Liver (tissue), 9 donors: ENCODE results near the gene VPS72. TPM values are rescaled to one million over a fixed set of nuclear protein-coding genes. Genes with fewer than 3 reads are reported as not detected.
A peak's percentile ranks its signal among the peaks of the same experiment; 100 is the strongest.

ENCODE experiments used
- DNase-seq: peaks from one replicate; pipeline ENCODE4 v3.0.0-alpha.2; 2017; ENCODE audit warnings: low spot score
- H3K27ac ChIP-seq, 2 donors: one replicate each; pipeline ENCODE4 v1.7.0; 2013; ENCODE audit warnings: inconsistent platforms in 2 of 2, low read length in 2 of 2, control low read depth in 1 of 2, low read depth in 1 of 2, mild to moderate bottlenecking in 1 of 2
- H3K27me3 ChIP-seq, 4 donors: one replicate each; pipeline versions ENCODE4 v1.6.1 to v1.7.0; 2013; ENCODE audit warnings: low read length in 3 of 4, inconsistent platforms in 1 of 4, mild to moderate bottlenecking in 1 of 4, moderate library complexity in 1 of 4; ENCODE audit not compliant: control insufficient read depth in 4 of 4, insufficient read depth in 4 of 4
- H3K36me3 ChIP-seq, 4 donors: one replicate each; pipeline versions ENCODE4 v1.6.1 to v1.7.0; 2013; ENCODE audit warnings: low read length in 3 of 4, mild to moderate bottlenecking in 3 of 4, low read depth in 1 of 4, moderate library complexity in 1 of 4; ENCODE audit not compliant: control insufficient read depth in 4 of 4, insufficient read depth in 3 of 4
- H3K4me1 ChIP-seq, 4 donors: one replicate each; pipeline versions ENCODE4 v1.6.1 to v1.7.0; 2013; ENCODE audit warnings: low read length in 3 of 4, mild to moderate bottlenecking in 3 of 4, moderate library complexity in 1 of 4; ENCODE audit not compliant: control insufficient read depth in 4 of 4, insufficient read depth in 4 of 4
- H3K4me3 ChIP-seq, 3 donors: one replicate each; pipeline versions ENCODE4 v1.6.1 to v1.7.0; 2013; ENCODE audit warnings: low read length in 3 of 3, control low read depth in 1 of 3, low read depth in 1 of 3, mild to moderate bottlenecking in 1 of 3
- H3K9ac ChIP-seq, 2 donors: one replicate each; pipeline ENCODE4 v1.7.0; 2013; ENCODE audit warnings: low read length in 2 of 2, mild to moderate bottlenecking in 2 of 2, moderate library complexity in 2 of 2, control low read depth in 1 of 2, low read depth in 1 of 2
- H3K9me3 ChIP-seq, 4 donors: one replicate each; pipeline versions ENCODE4 v1.6.1 to v1.7.0; 2013; ENCODE audit warnings: low read length in 3 of 4; ENCODE audit not compliant: control insufficient read depth in 4 of 4
- EGR1 ChIP-seq, 2 donors: IDR thresholded peaks; 2 replicates each; pipeline ENCODE4 v1.6.1; 2016 to 2018; ENCODE audit warnings: antibody characterized with exemption in 2 of 2, low read depth in 2 of 2
- FOXA1 ChIP-seq: IDR thresholded peaks from 2 replicates; pipeline ENCODE4 v1.6.1; 2016; ENCODE audit warnings: antibody characterized with exemption
- FOXA2 ChIP-seq: IDR thresholded peaks from 2 replicates; pipeline ENCODE4 v1.6.1; 2016; ENCODE audit warnings: antibody characterized with exemption
- HNF4A ChIP-seq, 2 donors: conservative IDR thresholded peaks; 2 replicates each; pipeline ENCODE4 v1.6.1; 2016; ENCODE audit warnings: antibody characterized with exemption in 2 of 2, mild to moderate bottlenecking in 2 of 2
- HNF4G ChIP-seq: IDR thresholded peaks from 2 replicates; pipeline ENCODE4 v1.6.1; 2016; ENCODE audit warnings: antibody characterized with exemption
- JUND ChIP-seq, 2 donors: IDR thresholded peaks; 2 replicates each; pipeline ENCODE4 v1.6.1; 2016; ENCODE audit warnings: antibody characterized with exemption in 2 of 2
- NR2F2 ChIP-seq: IDR thresholded peaks from 2 replicates; pipeline ENCODE4 v1.6.1; 2016; ENCODE audit warnings: antibody characterized with exemption
- RAD21 ChIP-seq, 2 donors: IDR thresholded peaks; 2 replicates each; pipeline ENCODE4 v1.6.1; 2016; ENCODE audit warnings: antibody characterized with exemption in 2 of 2, mild to moderate bottlenecking in 2 of 2
- REST ChIP-seq: IDR thresholded peaks from 2 replicates; pipeline ENCODE4 v1.6.1; 2016; ENCODE audit warnings: antibody characterized with exemption, mild to moderate bottlenecking
- RXRA ChIP-seq, 2 donors: IDR thresholded peaks; 2 replicates each; pipeline ENCODE4 v1.6.1; 2017 to 2018; ENCODE audit warnings: antibody characterized with exemption in 2 of 2, mild to moderate bottlenecking in 1 of 2
- TAF1 ChIP-seq: conservative IDR thresholded peaks from 2 replicates; pipeline ENCODE4 v1.6.1; 2016; ENCODE audit warnings: antibody characterized with exemption, mild to moderate bottlenecking
- WGBS: extraction: QIAGEN DNeasy Blood & Tissue Kit; methylation state at CpG from one replicate; pipeline ENCODE4 v1.1.7; 2013; 5-methylcytosine and 5-hydroxymethylcytosine counted together
- polyA plus RNA-seq, 2 donors: library from polyadenylated mRNA; stranded (reverse) in 1 of 2; unstranded in 1 of 2; fragments of 200-250 nt in 1 of 2; fragments of >200 nt in 1 of 2; fragmentation: Nextera tagmentation in 1 of 2; extraction: Ambion mirVana in 1 of 2; gene quantifications; one replicate each; pipeline versions ENCODE4 v1.2.1 to v1.2.3, GENCODE V29; 2013 to 2015
- total RNA-seq, 2 donors: library from RNA; depleted of rRNA; stranded (reverse); fragments of >200 nt; gene quantifications; one replicate each; pipeline ENCODE4 v1.2.3, GENCODE V29; 2014
- TF ChIP-seq, protein P1 (sequence below): IDR thresholded peaks from 2 replicates; pipeline ENCODE4 v1.6.1; 2016; ENCODE audit warnings: antibody characterized with exemption
- TF ChIP-seq, protein P2 (sequence below): IDR thresholded peaks from 2 replicates; pipeline ENCODE4 v1.6.1; 2016; ENCODE audit warnings: antibody characterized with exemption
- TF ChIP-seq, protein P3 (sequence below): fragments of 150-350 bp; IDR thresholded peaks from 2 replicates; pipeline ENCODE4 v1.5.1; 2017; ENCODE audit warnings: improper control_type of control experiment, low read depth, low read length; ENCODE audit not compliant: missing input control
- donor health status: healthy.
- donor health status: healthy.
- donor health status: healthy.
- donor health status: healthy.
- donor health status: healthy.

Gene VPS72
- total and polyA plus RNA-seq, 4 donors, result 10.7 to 16.0 (median 11.9) TPM

DNA sequence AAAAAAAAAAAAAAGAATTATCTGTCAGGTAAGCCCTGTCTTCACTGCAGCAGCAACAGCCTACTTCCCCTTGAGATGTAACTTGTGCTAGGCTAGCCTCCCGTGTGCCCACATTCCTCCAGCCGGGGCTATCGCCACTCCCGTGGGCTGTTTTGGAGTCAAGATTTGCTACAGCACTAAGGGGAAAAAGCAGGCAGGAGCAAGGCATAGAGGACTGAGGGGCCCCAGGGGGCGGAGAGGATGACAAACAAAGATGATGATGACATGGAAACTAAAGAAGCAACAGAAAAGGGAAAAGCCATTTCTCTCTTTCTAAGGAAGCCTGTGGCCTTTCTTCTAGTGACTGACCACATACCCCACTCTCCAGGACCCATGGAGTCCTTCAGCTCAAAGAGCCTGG is 31.7 kb downstream of the VPS72 start:
- Histone ChIP-seq H3K9ac (no peak overlapping the region), H3K4me3 (no peak overlapping the region), H3K36me3 (peaks cover 2 to 35% (median 14%) of the 10 kb centered on the region in 4 donors), H3K4me1 (peaks cover 0 to 3% (median 0%) of the 10 kb centered on the region in 4 donors), H3K27me3 (no peaks in the 10 kb centered on the region), H3K27ac (no peak overlapping the region), H3K9me3 (no peaks in the 10 kb centered on the region)
- TF ChIP-seq NR2F2, result no peak
- WGBS, result 80% methylated on average over 5 of the region's 5 CpGs
- DNase-seq, result no peak

DNA sequence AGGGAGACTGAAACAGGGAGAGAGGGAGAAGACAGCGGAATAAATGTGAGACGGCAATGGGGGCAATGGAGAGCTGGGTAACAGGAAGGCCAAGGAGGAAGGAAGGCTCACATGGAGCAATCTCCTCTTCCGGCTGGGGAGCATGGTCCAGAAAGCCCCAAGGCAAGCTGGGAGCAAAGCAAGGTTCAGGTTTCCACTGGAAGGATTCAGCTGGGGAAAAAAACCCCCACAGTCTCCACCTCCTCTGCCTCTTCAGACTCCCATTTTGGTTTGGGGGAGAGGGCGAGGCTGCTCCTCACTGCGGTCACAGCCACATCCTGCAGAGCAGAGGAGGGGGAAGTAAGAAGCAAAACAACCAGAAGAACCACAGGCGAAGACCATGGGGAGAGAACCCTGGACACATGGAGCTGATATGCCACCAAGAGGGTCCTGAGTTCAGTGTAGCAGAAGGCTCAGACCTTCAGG is 32.9 kb downstream of the VPS72 start:
- DNase-seq, result no peak
- peak overlapping the region; percentile 1 to 64 for H3K9ac ChIP-seq
- 69% methylated on average over 6 of the region's 6 CpGs for WGBS
- H3K9me3 ChIP-seq, result no peaks in the 10 kb centered on the region
- peaks cover 2 to 35% (median 14%) of the 10 kb centered on the region in 4 donors for H3K36me3 ChIP-seq
- TF ChIP-seq NR2F2, result no peak
- TF ChIP-seq JUND (IDR thresholded peaks at IDR 0.05), result no peak
- TF ChIP-seq RXRA (IDR thresholded peaks at IDR 0.05), result no peak
- TF ChIP-seq, protein P1, sequence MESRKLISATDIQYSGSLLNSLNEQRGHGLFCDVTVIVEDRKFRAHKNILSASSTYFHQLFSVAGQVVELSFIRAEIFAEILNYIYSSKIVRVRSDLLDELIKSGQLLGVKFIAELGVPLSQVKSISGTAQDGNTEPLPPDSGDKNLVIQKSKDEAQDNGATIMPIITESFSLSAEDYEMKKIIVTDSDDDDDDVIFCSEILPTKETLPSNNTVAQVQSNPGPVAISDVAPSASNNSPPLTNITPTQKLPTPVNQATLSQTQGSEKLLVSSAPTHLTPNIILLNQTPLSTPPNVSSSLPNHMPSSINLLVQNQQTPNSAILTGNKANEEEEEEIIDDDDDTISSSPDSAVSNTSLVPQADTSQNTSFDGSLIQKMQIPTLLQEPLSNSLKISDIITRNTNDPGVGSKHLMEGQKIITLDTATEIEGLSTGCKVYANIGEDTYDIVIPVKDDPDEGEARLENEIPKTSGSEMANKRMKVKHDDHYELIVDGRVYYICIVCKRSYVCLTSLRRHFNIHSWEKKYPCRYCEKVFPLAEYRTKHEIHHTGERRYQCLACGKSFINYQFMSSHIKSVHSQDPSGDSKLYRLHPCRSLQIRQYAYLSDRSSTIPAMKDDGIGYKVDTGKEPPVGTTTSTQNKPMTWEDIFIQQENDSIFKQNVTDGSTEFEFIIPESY, result no peak
- no peak for TF ChIP-seq HNF4A (conservative IDR thresholded peaks at IDR 0.05)
- TF ChIP-seq FOXA2, result no peak
- no peak for TF ChIP-seq HNF4G
- no peak for TF ChIP-seq RAD21 (IDR thresholded peaks at IDR 0.05)
- no peak for TF ChIP-seq REST
- TF ChIP-seq FOXA1, result no peak
- peak overlapping the region; percentile 58 to 74 for H3K27ac ChIP-seq
- H3K4me1 ChIP-seq, result peaks cover 0 to 3% (median 0%) of the 10 kb centered on the region in 4 donors
- peak overlapping the region in 2 of 3 donors; percentile 6 to 24 for H3K4me3 ChIP-seq
- no peaks in the 10 kb centered on the region for H3K27me3 ChIP-seq

GRCh38 chr1:151156515-151156819 is 33.5 kb downstream of the VPS72 start, which contains the start of gene TNFAIP8L2:
Gene TNFAIP8L2 (plus strand): TSS chr1:151156649. CDS start chr1:151158698, 2,049 bp downstream.
- Histone ChIP-seq H3K4me3 (peak within 1 kb of the TSS in 2 of 3 donors; percentile 6 to 24), H3K27ac (peak within 1 kb of the TSS; percentile 58 to 74), H3K4me1 (peaks cover 0 to 3% (median 0%) of the 10 kb centered on the region in 4 donors), H3K27me3 (no peaks in the 10 kb centered on the region), H3K9ac (peak within 1 kb of the TSS; percentile 1 to 64), H3K9me3 (no peaks in the 10 kb centered on the region), H3K36me3 (peaks cover 2 to 33% (median 10%) of the 10 kb centered on the region in 4 donors)
- peak; percentile 66 for DNase-seq
- WGBS, result 57% methylated on average over 4 of the region's 4 CpGs
- TF ChIP-seq, protein P2, sequence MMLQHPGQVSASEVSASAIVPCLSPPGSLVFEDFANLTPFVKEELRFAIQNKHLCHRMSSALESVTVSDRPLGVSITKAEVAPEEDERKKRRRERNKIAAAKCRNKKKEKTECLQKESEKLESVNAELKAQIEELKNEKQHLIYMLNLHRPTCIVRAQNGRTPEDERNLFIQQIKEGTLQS, result no peak
- no peak for TF ChIP-seq EGR1 (IDR thresholded peaks at IDR 0.05; ENCODE audit: low read depth in 2 of 2)
- TF ChIP-seq, protein P3, sequence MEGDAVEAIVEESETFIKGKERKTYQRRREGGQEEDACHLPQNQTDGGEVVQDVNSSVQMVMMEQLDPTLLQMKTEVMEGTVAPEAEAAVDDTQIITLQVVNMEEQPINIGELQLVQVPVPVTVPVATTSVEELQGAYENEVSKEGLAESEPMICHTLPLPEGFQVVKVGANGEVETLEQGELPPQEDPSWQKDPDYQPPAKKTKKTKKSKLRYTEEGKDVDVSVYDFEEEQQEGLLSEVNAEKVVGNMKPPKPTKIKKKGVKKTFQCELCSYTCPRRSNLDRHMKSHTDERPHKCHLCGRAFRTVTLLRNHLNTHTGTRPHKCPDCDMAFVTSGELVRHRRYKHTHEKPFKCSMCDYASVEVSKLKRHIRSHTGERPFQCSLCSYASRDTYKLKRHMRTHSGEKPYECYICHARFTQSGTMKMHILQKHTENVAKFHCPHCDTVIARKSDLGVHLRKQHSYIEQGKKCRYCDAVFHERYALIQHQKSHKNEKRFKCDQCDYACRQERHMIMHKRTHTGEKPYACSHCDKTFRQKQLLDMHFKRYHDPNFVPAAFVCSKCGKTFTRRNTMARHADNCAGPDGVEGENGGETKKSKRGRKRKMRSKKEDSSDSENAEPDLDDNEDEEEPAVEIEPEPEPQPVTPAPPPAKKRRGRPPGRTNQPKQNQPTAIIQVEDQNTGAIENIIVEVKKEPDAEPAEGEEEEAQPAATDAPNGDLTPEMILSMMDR, result no peak
- no peak for TF ChIP-seq TAF1
- TF ChIP-seq HNF4G, result no peak
- TF ChIP-seq, protein P1, result no peak
- no peak for TF ChIP-seq REST
- no peak for TF ChIP-seq JUND (IDR thresholded peaks at IDR 0.05)
